Mesendoderm (in vitro differentiated cells): Measurements from ENCODE around the gene ZDHHC19.
"Not testable (repeated sequence)": the region's sequence is repeated elsewhere in the genome, so short reads cannot be mapped to it uniquely, and the experiment has no call there.

ENCODE experiments used
- DNase-seq: peaks from one replicate; pipeline ENCODE4 v3.0.0; 2013
- H2AK5ac ChIP-seq: 2 replicates; pipeline ENCODE4 v1.6.1; 2013; ENCODE audit warnings: low read length, inconsistent platforms
- H2BK120ac ChIP-seq: 2 replicates; pipeline ENCODE4 v1.6.1; 2013; ENCODE audit warnings: low read depth, mild to moderate bottlenecking, low read length, moderate library complexity, mixed read lengths
- H2BK15ac ChIP-seq: replicated peaks from 2 replicates; pipeline ENCODE4 v1.6.1; 2013; ENCODE audit warnings: low read depth, mild to moderate bottlenecking, moderate library complexity
- H2BK5ac ChIP-seq: 2 replicates; pipeline ENCODE4 v1.6.1; 2013; ENCODE audit warnings: low read length, inconsistent platforms
- H3K18ac ChIP-seq: 2 replicates; pipeline ENCODE4 v1.6.1; 2013; ENCODE audit warnings: mild to moderate bottlenecking, low read length, mixed read lengths
- H3K23ac ChIP-seq: one replicate; pipeline ENCODE4 v1.6.1; 2013; ENCODE audit warnings: low read length
- H3K27ac ChIP-seq: 2 replicates; pipeline ENCODE4 v1.5.1; 2013; ENCODE audit warnings: low read depth, mild to moderate bottlenecking, inconsistent platforms, low read length, moderate library complexity
- H3K27me3 ChIP-seq: 2 replicates; pipeline ENCODE4 v1.6.1; 2013; ENCODE audit warnings: low read length, control low read depth, mild to moderate bottlenecking, inconsistent platforms; ENCODE audit not compliant: insufficient read depth, poor library complexity
- H3K36me3 ChIP-seq: 2 replicates; pipeline ENCODE4 v1.6.1; 2013; ENCODE audit warnings: low read length, inconsistent platforms; ENCODE audit not compliant: control insufficient read depth, insufficient read depth
- H3K4ac ChIP-seq: one replicate; pipeline ENCODE4 v1.6.1; 2013; ENCODE audit warnings: low read depth, mild to moderate bottlenecking, low read length, moderate library complexity
- H3K4me1 ChIP-seq: 2 replicates; pipeline ENCODE4 v1.6.1; 2013; ENCODE audit warnings: low read depth, low read length, inconsistent platforms; ENCODE audit not compliant: control insufficient read depth
- H3K4me2 ChIP-seq: 2 replicates; pipeline ENCODE4 v1.6.1; 2013; ENCODE audit warnings: low read length
- H3K4me3 ChIP-seq: 2 replicates; pipeline ENCODE4 v1.5.1; 2013; ENCODE audit warnings: mild to moderate bottlenecking, low read length
- H3K56ac ChIP-seq: one replicate; pipeline ENCODE4 v1.6.1; 2013; ENCODE audit warnings: low read length
- H3K79me1 ChIP-seq: 2 replicates; pipeline ENCODE4 v1.6.1; 2013; ENCODE audit warnings: low read length, inconsistent platforms
- H3K79me2 ChIP-seq: 2 replicates; pipeline ENCODE4 v1.6.1; 2013; ENCODE audit warnings: mild to moderate bottlenecking, low read length; ENCODE audit not compliant: control insufficient read depth, insufficient read depth
- H3K9ac ChIP-seq: 2 replicates; pipeline ENCODE4 v1.6.1; 2013; ENCODE audit warnings: low read length, inconsistent platforms
- H4K5ac ChIP-seq: one replicate; pipeline ENCODE4 v1.6.1; 2013; ENCODE audit warnings: low read length
- H4K8ac ChIP-seq: one replicate; pipeline ENCODE4 v1.6.1; 2013; ENCODE audit warnings: low read depth, mild to moderate bottlenecking, control low read depth, low read length, moderate library complexity
- WGBS: extraction: QIAGEN DNeasy Blood & Tissue Kit; methylation state at CpG from one replicate; pipeline ENCODE4 v1.1.7; 2013; ENCODE audit warnings: low lambda C conversion rate, missing lambda C conversion rate; ENCODE audit not compliant: insufficient coverage; ENCODE audit errors: extremely low coverage; 5-methylcytosine and 5-hydroxymethylcytosine counted together

The ZDHHC19 gene

GRCh38 chr3:196168808-196169391, 42.3 kb downstream of the ZDHHC19 start:
- Histone ChIP-seq H3K27me3 (no peaks in the 10 kb centered on the region), H3K4me3 (no peak overlapping the region), H3K56ac (no peak overlapping the region), H2BK15ac (no peak overlapping the region), H3K9ac (no peak overlapping the region), H3K4me1 (no peaks in the 10 kb centered on the region), H3K18ac (no peak overlapping the region), H2AK5ac (no peak overlapping the region), H3K36me3 (no peaks in the 10 kb centered on the region), H3K79me2 (no peaks in the 10 kb centered on the region), H3K4me2 (no peak overlapping the region), H3K27ac (no peak overlapping the region), H2BK120ac (no peak overlapping the region), H3K79me1 (no peaks in the 10 kb centered on the region), H4K8ac (no peak overlapping the region), H3K4ac (no peak overlapping the region), H3K23ac (no peak overlapping the region), H2BK5ac (no peak overlapping the region), H4K5ac (no peak overlapping the region)
- WGBS = no CpG with 5 or more reads among the region's 6 CpGs
- DNase-seq = no peak

- Histone ChIP-seq H3K9ac (no peak overlapping the region), H3K56ac (no peak overlapping the region), H3K79me2 (no peaks in the 10 kb centered on the region), H3K18ac (no peak overlapping the region), H2BK5ac (no peak overlapping the region), H3K27me3 (no peaks in the 10 kb centered on the region), H3K27ac (no peak overlapping the region), H2BK15ac (no peak overlapping the region), H4K8ac (no peak overlapping the region), H3K79me1 (no peaks in the 10 kb centered on the region), H2BK120ac (no peak overlapping the region), H4K5ac (no peak overlapping the region), H3K4me2 (no peak overlapping the region), H3K4me1 (no peaks in the 10 kb centered on the region), H3K4ac (no peak overlapping the region), H2AK5ac (no peak overlapping the region), H3K23ac (no peak overlapping the region), H3K36me3 (no peaks in the 10 kb centered on the region), H3K4me3 (no peak overlapping the region)
- no peak for DNase-seq
- no CpG with 5 or more reads among the region's 7 CpGs for WGBS
These were observed 44.5 kb downstream of the ZDHHC19 start for GRCh38 chr3:196166741-196167140.

DNA sequence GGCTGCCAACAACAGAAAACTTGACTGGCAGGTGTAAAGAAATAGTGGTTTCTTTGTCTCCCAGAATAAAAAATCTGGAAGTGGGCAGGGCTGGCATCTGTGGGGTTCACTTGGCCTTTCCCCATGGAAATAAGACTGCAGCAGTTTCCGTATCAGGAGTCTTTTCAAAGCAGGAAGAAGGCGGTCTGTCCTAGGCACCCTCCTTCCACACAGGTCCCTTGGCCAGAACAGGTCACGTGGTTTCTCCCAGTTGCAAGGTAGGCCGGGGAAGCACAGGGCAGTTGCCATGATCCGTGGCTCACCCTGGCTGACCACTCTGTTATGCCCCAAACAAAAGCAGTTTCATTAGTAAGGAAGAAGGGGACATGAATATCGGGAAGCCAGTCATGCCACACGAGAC, 45.4 kb downstream of the ZDHHC19 start:
- Histone ChIP-seq H2AK5ac (no peak overlapping the region), H3K79me1 (no peaks in the 10 kb centered on the region), H4K5ac (no peak overlapping the region), H4K8ac (no peak overlapping the region), H3K18ac (no peak overlapping the region), H3K56ac (no peak overlapping the region), H3K27ac (no peak overlapping the region), H3K23ac (no peak overlapping the region), H3K79me2 (no peaks in the 10 kb centered on the region), H3K4me3 (no peak overlapping the region), H3K4me2 (no peak overlapping the region), H3K4me1 (no peaks in the 10 kb centered on the region), H2BK120ac (no peak overlapping the region), H3K36me3 (no peaks in the 10 kb centered on the region), H3K4ac (no peak overlapping the region), H3K9ac (no peak overlapping the region), H3K27me3 (no peaks in the 10 kb centered on the region), H2BK15ac (no peak overlapping the region), H2BK5ac (no peak overlapping the region)
- DNase-seq = no peak
- WGBS = no CpG with 5 or more reads among the region's 7 CpGs

DNA sequence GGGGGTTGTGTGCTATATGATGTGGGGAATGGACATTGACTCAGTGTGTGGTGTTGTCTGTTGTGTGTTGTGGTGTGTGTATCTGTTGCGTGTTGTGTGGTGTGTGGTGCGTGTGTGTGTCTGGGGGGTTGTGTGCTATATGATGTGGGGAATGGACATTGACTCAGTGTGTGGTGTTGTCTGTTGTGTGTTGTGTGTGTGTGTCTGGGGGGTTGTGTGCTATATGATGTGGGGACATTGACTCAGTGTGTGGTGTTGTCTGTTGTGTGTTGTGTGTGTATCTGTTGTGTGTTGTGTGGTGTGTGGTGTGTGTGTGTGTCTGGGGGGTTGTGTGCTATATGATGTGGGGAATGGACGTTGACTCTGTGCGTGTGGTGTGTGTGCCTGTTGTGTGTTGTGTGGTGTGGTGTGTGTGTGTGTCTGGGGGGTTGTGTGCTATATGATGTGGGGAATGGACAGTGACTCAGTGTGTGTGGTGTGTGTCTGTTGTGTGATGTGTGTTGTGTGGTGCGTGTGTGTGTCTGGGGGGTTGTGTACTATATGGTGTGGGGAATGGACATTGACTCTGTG, 46.1 kb downstream of the ZDHHC19 start:
- not testable (repeated sequence) for H3K23ac ChIP-seq, H4K5ac ChIP-seq, H3K4ac ChIP-seq, H2BK15ac ChIP-seq, H3K79me1 ChIP-seq, H3K4me1 ChIP-seq, H3K4me2 ChIP-seq, H3K56ac ChIP-seq, H3K4me3 ChIP-seq, H3K27ac ChIP-seq, H2BK120ac ChIP-seq, DNase-seq, H2BK5ac ChIP-seq, H3K27me3 ChIP-seq, H3K36me3 ChIP-seq, H2AK5ac ChIP-seq, H3K18ac ChIP-seq, H4K8ac ChIP-seq, H3K9ac ChIP-seq, H3K79me2 ChIP-seq
- WGBS = 100% methylated on average over 1 of the region's 5 CpGs

- H3K56ac ChIP-seq = no peak overlapping the region
- 100% methylated on average over 2 of the region's 2 CpGs for WGBS
- H3K23ac ChIP-seq = no peak overlapping the region
- no peaks in the 10 kb centered on the region for H3K79me1 ChIP-seq
- no peaks in the 10 kb centered on the region for H3K4me1 ChIP-seq
- no peak overlapping the region for H2BK120ac ChIP-seq
- H3K4ac ChIP-seq = no peak overlapping the region
- H3K18ac ChIP-seq = no peak overlapping the region
- H4K5ac ChIP-seq = no peak overlapping the region
- no peak overlapping the region for H4K8ac ChIP-seq
- no peaks in the 10 kb centered on the region for H3K79me2 ChIP-seq
- DNase-seq = no peak
- H3K27ac ChIP-seq = no peak overlapping the region
- H2BK15ac ChIP-seq = no peak overlapping the region
- no peak overlapping the region for H3K4me3 ChIP-seq
- H3K27me3 ChIP-seq = no peaks in the 10 kb centered on the region
- no peak overlapping the region for H2BK5ac ChIP-seq
- no peak overlapping the region for H3K4me2 ChIP-seq
- no peak overlapping the region for H3K9ac ChIP-seq
- no peak overlapping the region for H2AK5ac ChIP-seq
- H3K36me3 ChIP-seq = no peaks in the 10 kb centered on the region
These were observed 46.6 kb downstream of the ZDHHC19 start for GRCh38 chr3:196164576-196164975.
